ENCODE measurements around the gene NRXN2.

GRCh38 chr11:64631675-64632074, 91.3 kb downstream of the NRXN2 start:
- TF ChIP-seq CTCF (IDR thresholded peaks at IDR 0.05) = no peak
- TF ChIP-seq POLR2A (IDR thresholded peaks at IDR 0.05) = no peak
